WERI-Rb-1 (cell line): ENCODE data around the gene PRELID2.

Experiments
- DNase-seq: peaks from one replicate; pipeline ENCODE4 v3.0.0-alpha.2; 2020
- H3K27ac ChIP-seq: fragments of 250-450 bp; sonication (Bioruptor Pico); 2 replicates; pipeline ENCODE4 v1.5.1; 2020; ENCODE audit warnings: mild to moderate bottlenecking, moderate library complexity
- H3K27me3 ChIP-seq: fragments of 250-450 bp; sonication (Bioruptor Pico); 2 replicates; pipeline ENCODE4 v1.5.1; 2021; ENCODE audit warnings: mild to moderate bottlenecking, low read depth, moderate library complexity; ENCODE audit not compliant: insufficient read depth, severe bottlenecking
- H3K36me3 ChIP-seq: fragments of 250-450 bp; sonication (Bioruptor Pico); 2 replicates; pipeline ENCODE4 v1.5.1; 2020; ENCODE audit warnings: mild to moderate bottlenecking, moderate library complexity
- H3K4me3 ChIP-seq: 2 replicates; pipeline ENCODE4 v1.5.1; 2011; ENCODE audit warnings: low read depth, mild to moderate bottlenecking, control low read depth, low read length
- H3K9me3 ChIP-seq: fragments of 250-450 bp; sonication (Bioruptor Pico); 2 replicates; pipeline ENCODE4 v1.5.1; 2021; ENCODE audit warnings: mild to moderate bottlenecking, moderate library complexity; ENCODE audit not compliant: severe bottlenecking
- CTCF ChIP-seq: IDR thresholded peaks from 2 replicates; pipeline ENCODE4 v1.5.1; 2011; ENCODE audit warnings: low read depth, mild to moderate bottlenecking, control low read depth, inconsistent platforms, low read length

The PRELID2 gene

GRCh38 chr5:145826895-145827674 lies 8.1 kb downstream of the PRELID2 start:
- no peak for DNase-seq
- Histone ChIP-seq H3K36me3 (no peaks in the 10 kb centered on the region), H3K4me3 (no peak overlapping the region), H3K27ac (0 out of 2 replicates have a peak overlapping the region, but pooled peaks have one; percentile 28), H3K9me3 (no peaks in the 10 kb centered on the region), H3K27me3 (no peaks in the 10 kb centered on the region)
- no peak for TF ChIP-seq CTCF

- no peak overlapping the region for H3K27ac ChIP-seq
- H3K9me3 ChIP-seq: no peaks in the 10 kb centered on the region
- H3K4me3 ChIP-seq: no peak overlapping the region
- DNase-seq: no peak
- H3K36me3 ChIP-seq: no peaks in the 10 kb centered on the region
- no peaks in the 10 kb centered on the region for H3K27me3 ChIP-seq
- peak; percentile 42; the same call in 1 of the 2 replicates for TF ChIP-seq CTCF
These were observed 9.4 kb downstream of the PRELID2 start for GRCh38 chr5:145825751-145826180.

GRCh38 chr5:145824040-145824439 lies 11.1 kb downstream of the PRELID2 start:
- Histone ChIP-seq H3K27ac (no peak overlapping the region), H3K4me3 (no peak overlapping the region), H3K36me3 (peaks cover 6% of the 10 kb centered on the region; the same call in 1 of the 2 replicates), H3K9me3 (no peaks in the 10 kb centered on the region), H3K27me3 (no peaks in the 10 kb centered on the region)
- no peak for TF ChIP-seq CTCF
- no peak for DNase-seq

GRCh38 chr5:145818604-145819003 lies 16.5 kb downstream of the PRELID2 start:
- Histone ChIP-seq H3K9me3 (no peaks in the 10 kb centered on the region), H3K27me3 (no peaks in the 10 kb centered on the region), H3K27ac (no peak overlapping the region), H3K36me3 (peaks cover 14% of the 10 kb centered on the region), H3K4me3 (no peak overlapping the region)
- TF ChIP-seq CTCF: no peak
- DNase-seq: no peak

GRCh38 chr5:145812877-145813276 lies 22.3 kb downstream of the PRELID2 start:
- Histone ChIP-seq H3K27ac (no peak overlapping the region), H3K9me3 (no peaks in the 10 kb centered on the region), H3K27me3 (no peaks in the 10 kb centered on the region), H3K36me3 (peaks cover 7% of the 10 kb centered on the region), H3K4me3 (no peak overlapping the region)
- TF ChIP-seq CTCF: no peak
- DNase-seq: no peak
